A172 (cell line): Measurements from ENCODE around the gene SMARCD3. TPM values are rescaled to one million over a fixed set of nuclear protein-coding genes. Genes with fewer than 3 reads are reported as not detected.

Experiments
- DNase-seq: peaks from one replicate; pipeline ENCODE4 v3.0.0-alpha.2; 2015; ENCODE audit warnings: low spot score
- total RNA-seq: library from RNA; depleted of rRNA; stranded (reverse); fragments of >200 nt; shearing (Covaris generic); gene quantifications from 2 replicates; pipeline ENCODE4 v1.2.3, GENCODE V29; 2014; rRNA removed

SMARCD3 gene
- 22.2 and 26.7 TPM in 2 replicates for total RNA-seq

GRCh38 chr7:151248346-151249033 lies at the start of gene SMARCD3:
Gene SMARCD3, minus strand, starts transcription at chr7:151248694. Its CDS starts 132 bp downstream, at chr7:151248562.
- DNase-seq = no peak

DNA sequence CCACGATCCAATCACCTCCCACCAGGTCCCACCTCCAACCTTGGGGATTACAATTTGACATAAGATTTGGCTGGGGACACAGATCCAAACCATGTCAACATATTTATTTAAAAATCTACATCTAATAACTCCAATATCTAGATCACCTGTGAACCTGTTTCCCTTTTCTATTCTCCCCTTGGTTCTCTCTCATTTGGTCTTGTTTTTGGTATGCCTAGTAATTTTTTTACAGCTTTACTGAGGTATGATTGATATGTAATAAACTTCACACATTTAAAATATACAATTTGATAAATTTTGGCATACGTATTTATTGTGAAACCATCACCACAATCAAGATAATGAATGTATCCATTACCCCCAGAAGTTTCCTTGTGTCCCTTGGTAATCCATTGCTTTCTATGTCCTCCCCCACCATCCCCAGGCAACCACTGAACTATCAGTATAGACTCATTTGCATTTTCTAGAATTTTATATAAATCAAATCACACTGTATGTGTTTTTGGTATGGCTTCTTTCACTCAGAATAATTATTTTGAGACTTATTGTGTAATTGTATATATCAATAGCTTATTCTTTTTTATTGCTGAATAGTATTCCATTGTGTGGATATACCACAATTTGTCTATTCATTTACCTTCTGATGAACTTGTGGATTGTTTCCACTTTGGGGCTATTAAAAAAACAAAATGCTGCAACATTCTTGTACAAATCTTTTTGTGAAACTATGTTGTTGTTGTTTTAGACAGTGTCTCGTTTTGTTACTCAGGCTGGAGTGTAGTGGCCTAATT lies 47.9 kb upstream of the SMARCD3 start:
- no peak for DNase-seq

GRCh38 chr7:151292850-151293249 lies 44.4 kb upstream of the SMARCD3 start:
- no peak for DNase-seq

GRCh38 chr7:151291206-151291605 lies 42.7 kb upstream of the SMARCD3 start:
- no peak for DNase-seq

GRCh38 chr7:151290355-151290760 lies 41.9 kb upstream of the SMARCD3 start:
- no peak for DNase-seq

GRCh38 chr7:151289891-151290290 lies 41.4 kb upstream of the SMARCD3 start:
- DNase-seq = no peak

DNA sequence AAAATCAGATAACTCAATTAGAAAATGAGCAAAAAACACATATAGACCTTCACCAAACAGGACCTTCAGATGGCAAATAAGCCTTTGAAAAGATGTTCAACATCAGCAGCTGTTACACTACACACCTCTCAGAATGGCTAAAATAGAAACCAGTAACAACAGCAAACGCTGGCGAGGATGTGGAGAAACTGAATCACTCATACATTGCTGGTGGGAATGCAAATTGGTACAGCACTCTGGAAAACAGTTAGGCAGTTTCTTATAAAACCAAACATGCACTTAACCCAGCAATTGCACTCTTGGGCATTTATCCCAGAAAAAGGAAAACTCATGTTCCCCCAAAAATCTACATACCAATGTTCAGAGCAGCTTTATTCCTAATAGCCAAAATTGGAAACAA lies 37.7 kb upstream of the SMARCD3 start:
- DNase-seq = no peak

DNA sequence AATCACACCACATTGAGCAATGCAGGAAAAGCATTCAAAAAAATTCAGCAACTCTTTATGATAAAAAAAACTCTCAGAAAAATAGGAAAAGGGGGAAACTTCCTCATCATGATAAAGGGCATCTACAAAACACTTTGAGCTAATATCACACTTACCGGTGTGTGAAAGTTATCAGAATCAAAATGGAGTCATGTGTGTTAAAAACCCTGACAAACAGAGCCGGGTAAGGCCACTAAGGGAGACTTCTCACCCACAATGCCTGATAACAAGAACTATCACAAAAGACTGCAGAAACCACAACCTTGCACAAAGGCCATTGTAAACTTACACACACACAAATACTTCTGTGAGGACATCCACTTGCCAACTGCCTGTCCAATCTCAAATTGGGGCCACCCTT lies 34.8 kb upstream of the SMARCD3 start:
- no peak for DNase-seq

- no peak for DNase-seq
Measured at GRCh38 chr7:151282111-151282510, 33.6 kb upstream of the SMARCD3 start.

DNA sequence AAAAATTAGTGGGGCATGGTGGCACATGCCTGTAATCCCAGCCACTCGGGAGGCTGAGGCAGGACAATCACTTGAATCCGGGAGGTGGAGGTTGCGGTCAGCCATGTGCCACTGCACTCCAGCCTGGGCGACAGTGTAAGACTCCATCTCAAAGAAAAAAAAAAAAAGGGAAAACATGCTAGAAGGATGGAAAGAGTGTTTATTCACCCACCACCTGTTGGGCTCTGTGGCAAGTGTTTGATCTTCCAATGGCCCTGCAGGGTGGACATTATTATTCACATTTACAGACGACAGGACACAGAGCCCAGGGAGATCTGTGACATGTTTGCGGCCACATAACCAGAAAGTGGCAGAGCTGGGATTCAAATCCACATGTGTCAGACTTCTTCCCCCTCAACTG lies 33.2 kb upstream of the SMARCD3 start:
- no peak for DNase-seq

DNA sequence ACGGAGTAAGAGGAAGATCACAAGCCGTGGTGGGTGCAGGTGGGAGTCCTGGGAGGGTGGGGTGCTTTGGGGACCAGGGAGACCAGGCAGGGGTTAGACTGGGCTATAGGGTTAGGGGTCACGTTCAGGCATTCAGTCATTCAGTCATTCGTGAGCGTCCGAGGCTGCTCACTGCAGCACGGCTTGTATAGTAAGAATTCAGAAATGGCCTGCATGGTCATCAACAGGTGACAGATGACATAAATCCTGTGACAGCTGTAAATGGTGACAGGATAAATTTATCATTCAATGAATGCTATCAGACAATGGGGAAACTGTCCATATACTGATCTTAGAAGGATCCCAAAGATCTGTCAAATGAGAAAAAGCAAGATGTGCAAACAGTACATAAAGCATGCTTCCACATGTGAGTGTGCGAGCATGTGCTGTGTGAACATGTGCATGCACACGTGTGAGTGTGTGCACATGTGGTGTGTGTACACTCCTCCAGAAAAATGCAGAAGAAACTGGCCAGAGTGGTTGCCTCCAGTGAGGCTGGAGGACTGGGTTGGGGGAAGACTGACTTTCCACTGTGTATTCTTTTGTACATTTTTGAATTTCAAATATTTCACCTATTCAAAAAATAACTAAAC lies 32.0 kb upstream of the SMARCD3 start:
- DNase-seq = no peak

DNA sequence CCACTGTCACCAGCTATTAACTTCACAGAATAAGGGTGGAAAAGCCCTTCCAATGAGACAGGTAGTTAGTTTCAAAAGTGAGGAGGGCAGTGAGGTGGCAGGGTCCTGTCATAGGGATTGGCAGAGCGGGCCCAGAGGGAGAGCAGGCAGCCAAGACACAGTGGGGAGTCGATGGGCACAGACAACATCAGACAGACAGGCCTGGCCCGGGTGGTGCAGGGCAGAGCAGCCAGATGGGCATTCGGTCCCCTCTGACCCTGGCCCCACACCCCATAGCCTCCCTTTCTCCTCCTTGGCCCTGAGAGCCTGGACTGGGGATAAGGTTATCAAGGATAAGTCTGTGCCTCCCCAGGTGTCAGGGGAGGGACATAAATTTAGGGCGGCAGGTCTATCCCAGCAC lies 31.4 kb upstream of the SMARCD3 start:
- no peak for DNase-seq

DNA sequence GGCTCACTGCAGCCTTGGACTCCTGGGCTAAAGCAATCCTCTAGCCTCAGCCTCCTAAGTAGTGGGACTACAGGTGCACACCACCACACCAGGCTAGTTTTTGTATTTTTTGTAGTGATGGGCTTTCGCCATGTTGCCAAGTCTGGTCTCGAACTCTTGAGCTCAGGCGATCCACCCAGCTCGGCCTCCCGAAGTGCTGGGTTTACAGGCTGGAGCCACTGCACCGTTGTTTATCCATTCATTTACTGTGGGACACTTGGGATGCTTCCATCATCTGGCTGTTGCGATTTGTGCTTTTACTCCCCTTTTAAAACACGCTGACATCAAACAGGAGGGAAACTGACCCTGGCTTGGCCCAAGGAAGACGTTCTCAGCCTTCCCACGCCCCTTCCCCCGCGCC lies 30.5 kb upstream of the SMARCD3 start:
- DNase-seq = no peak

- DNase-seq = no peak
Measured at GRCh38 chr7:151277631-151278030, 29.1 kb upstream of the SMARCD3 start.

- DNase-seq = peak; percentile 37
Measured at GRCh38 chr7:151276666-151277590, 28.4 kb upstream of the SMARCD3 start.

DNA sequence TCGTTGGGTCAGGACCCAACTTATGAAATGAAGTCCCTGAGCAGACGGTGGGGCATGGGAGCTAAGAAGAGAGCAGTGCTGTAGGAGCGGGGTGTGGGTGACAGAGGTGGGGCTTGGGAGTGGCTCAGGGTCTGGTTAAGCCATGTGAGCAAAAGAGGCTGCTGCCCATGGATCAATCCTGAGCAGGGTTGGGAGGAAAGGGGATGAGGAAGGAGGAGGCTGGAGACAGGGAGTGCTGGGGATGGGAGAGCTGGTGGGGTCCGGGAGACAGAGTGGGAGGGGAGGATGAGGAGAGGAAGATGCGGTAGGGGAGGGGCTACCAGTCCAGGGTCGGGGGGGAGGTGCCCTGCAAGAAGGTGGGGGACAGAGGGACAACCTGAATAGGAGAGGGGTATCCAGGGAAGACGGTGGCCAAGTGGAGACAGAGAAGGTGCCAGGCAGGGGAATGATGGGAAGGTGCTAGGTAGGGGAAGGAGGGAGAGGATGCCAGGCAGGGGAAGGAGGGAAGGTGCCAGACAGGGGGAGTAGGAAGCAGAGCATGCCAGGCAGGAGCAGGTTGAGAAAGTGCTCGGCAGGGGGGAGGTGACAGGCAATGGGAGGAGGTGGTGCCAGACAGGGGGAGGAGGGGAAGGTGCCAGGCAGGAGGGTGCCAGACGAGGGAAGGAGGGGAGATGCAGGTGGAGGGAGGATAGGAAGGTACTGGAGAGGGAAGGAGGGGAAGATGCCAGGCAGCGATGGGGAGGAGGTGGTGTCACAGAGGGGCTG lies 27.5 kb upstream of the SMARCD3 start:
- no peak for DNase-seq

- no peak for DNase-seq
Measured at GRCh38 chr7:151274936-151275812, 26.7 kb upstream of the SMARCD3 start.

DNA sequence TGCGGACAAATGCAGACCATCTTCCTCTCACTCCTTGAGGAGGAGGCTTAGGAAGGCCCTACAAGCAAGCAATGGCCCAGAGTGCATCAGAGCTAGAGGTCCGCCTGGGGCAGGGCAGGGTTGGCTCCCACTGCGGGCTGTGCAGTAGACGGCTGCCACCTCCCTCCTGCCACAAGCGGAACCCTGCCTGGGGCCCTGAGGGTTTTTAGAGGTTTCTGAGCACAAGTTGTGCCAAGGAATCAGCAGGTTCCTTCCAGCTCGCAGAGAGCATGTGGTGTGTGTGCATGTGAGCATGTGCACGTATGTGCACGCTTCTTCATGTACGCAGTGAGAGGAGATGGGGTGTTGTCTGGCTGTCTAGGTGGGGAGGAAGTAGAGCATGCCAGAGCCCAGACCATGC lies 25.9 kb upstream of the SMARCD3 start:
- no peak for DNase-seq

DNA sequence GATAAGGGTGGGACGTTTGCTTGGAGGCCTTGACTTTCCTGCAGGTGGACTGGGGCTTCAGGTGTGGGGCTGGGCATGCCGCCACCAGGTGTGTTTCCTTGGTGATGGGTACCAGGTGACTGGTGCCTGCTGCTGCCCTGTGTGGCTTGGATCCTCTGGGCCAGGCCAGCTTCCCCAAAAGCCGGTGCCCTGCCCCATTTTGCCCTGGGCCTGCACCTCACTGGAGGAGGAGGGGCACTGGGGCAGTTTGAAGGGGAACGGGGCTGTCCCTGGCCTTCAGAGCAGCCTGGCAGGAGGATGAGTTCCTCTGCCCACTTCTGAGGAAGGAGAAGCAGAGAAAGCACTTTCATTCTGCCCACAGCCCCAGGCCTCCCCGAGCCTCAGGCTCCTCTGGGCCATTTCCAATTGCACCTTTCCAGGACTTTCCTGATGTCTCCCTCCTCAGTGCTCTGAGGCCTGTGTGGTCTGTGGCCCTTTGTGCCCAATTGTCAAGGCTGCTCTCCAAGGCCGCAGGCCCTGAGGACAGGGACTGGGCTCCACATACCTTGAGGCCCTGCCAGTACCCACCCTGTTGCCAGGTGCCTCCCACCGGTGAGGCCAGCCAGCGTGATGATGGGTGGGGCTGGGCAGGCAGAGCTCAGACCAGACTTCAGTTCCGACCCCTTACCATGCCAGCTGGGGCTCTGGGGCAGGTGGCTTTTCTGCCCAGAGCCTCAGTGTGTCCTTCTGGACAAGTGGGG lies 25.3 kb upstream of the SMARCD3 start:
- DNase-seq = no peak
